Mucosa of rectum (tissue), 2 donors: ENCODE data around the gene MCTP1.

Experiments
- H3K27ac ChIP-seq, 2 donors: one replicate each; pipeline ENCODE4 v1.7.0; 2013; ENCODE audit warnings: inconsistent platforms in 2 of 2, low read depth in 2 of 2, low read length in 2 of 2
- H3K27me3 ChIP-seq, 2 donors: one replicate each; pipeline ENCODE4 v1.7.0; 2013; ENCODE audit warnings: low read length in 2 of 2; ENCODE audit not compliant: control insufficient read depth in 2 of 2, insufficient read depth in 2 of 2
- H3K36me3 ChIP-seq, 2 donors: one replicate each; pipeline ENCODE4 v1.7.0; 2013; ENCODE audit warnings: low read length in 2 of 2; ENCODE audit not compliant: control insufficient read depth in 2 of 2, insufficient read depth in 2 of 2
- H3K4me1 ChIP-seq, 2 donors: one replicate each; pipeline ENCODE4 v1.7.0; 2013; ENCODE audit warnings: low read length in 2 of 2, mild to moderate bottlenecking in 1 of 2; ENCODE audit not compliant: control insufficient read depth in 2 of 2, insufficient read depth in 2 of 2
- H3K4me3 ChIP-seq, 2 donors: one replicate each; pipeline ENCODE4 v1.7.0; 2013; ENCODE audit warnings: low read length in 2 of 2
- H3K9ac ChIP-seq, 2 donors: one replicate each; pipeline ENCODE4 v1.7.0; 2013; ENCODE audit warnings: low read length in 2 of 2, low read depth in 1 of 2, mild to moderate bottlenecking in 1 of 2
- H3K9me3 ChIP-seq, 2 donors: one replicate each; pipeline ENCODE4 v1.7.0; 2013; ENCODE audit warnings: low read length in 2 of 2; ENCODE audit not compliant: control insufficient read depth in 2 of 2
- donor health status: healthy.
- donor health status: Normal muscosa, but diverticular disease.

MCTP1 gene

GRCh38 chr5:95027775-95028174 is 257.1 kb downstream of the MCTP1 start:
- no peaks in the 10 kb centered on the region for H3K36me3 ChIP-seq
- H3K27ac ChIP-seq: no peak overlapping the region
- H3K4me3 ChIP-seq: no peak overlapping the region
- H3K9ac ChIP-seq: no peak overlapping the region
- H3K4me1 ChIP-seq: no peaks in the 10 kb centered on the region
- H3K27me3 ChIP-seq: peaks cover 0 to 3% of the 10 kb centered on the region in 2 donors
- no peaks in the 10 kb centered on the region for H3K9me3 ChIP-seq

GRCh38 chr5:95027151-95027721 is 257.7 kb downstream of the MCTP1 start:
- Histone ChIP-seq H3K27ac (no peak overlapping the region), H3K27me3 (peaks cover 0 to 3% of the 10 kb centered on the region in 2 donors), H3K9me3 (no peaks in the 10 kb centered on the region)

GRCh38 chr5:95026718-95027117 is 258.2 kb downstream of the MCTP1 start:
- no peak overlapping the region for H3K27ac ChIP-seq
- no peaks in the 10 kb centered on the region for H3K27me3 ChIP-seq
- H3K4me1 ChIP-seq: no peaks in the 10 kb centered on the region
- H3K36me3 ChIP-seq: no peaks in the 10 kb centered on the region
- H3K9me3 ChIP-seq: no peaks in the 10 kb centered on the region
- H3K4me3 ChIP-seq: no peak overlapping the region
- H3K9ac ChIP-seq: no peak overlapping the region

More at GRCh38 chr5:95027151-95027721, 257.7 kb downstream of the MCTP1 start:
- Histone ChIP-seq H3K4me1 (no peaks in the 10 kb centered on the region), H3K4me3 (no peak overlapping the region), H3K9ac (no peak overlapping the region), H3K36me3 (no peaks in the 10 kb centered on the region)

- no peak overlapping the region for H3K4me3 ChIP-seq
- no peak overlapping the region for H3K27ac ChIP-seq
- no peaks in the 10 kb centered on the region for H3K36me3 ChIP-seq
- no peaks in the 10 kb centered on the region for H3K27me3 ChIP-seq
- H3K9me3 ChIP-seq: no peaks in the 10 kb centered on the region
- H3K4me1 ChIP-seq: no peaks in the 10 kb centered on the region
- H3K9ac ChIP-seq: no peak overlapping the region
These were observed 261.8 kb downstream of the MCTP1 start for GRCh38 chr5:95022967-95023695.

GRCh38 chr5:95020345-95020744 is 264.5 kb downstream of the MCTP1 start:
- H3K9me3 ChIP-seq: no peaks in the 10 kb centered on the region
- no peak overlapping the region for H3K4me3 ChIP-seq
- H3K4me1 ChIP-seq: no peaks in the 10 kb centered on the region
- H3K27ac ChIP-seq: no peak overlapping the region
- no peaks in the 10 kb centered on the region for H3K36me3 ChIP-seq
- H3K27me3 ChIP-seq: no peaks in the 10 kb centered on the region
- H3K9ac ChIP-seq: no peak overlapping the region

- Histone ChIP-seq H3K4me3 (no peak overlapping the region), H3K9ac (no peak overlapping the region), H3K36me3 (no peaks in the 10 kb centered on the region), H3K27me3 (no peaks in the 10 kb centered on the region), H3K4me1 (no peaks in the 10 kb centered on the region), H3K27ac (no peak overlapping the region), H3K9me3 (no peaks in the 10 kb centered on the region)
These were observed 265.9 kb downstream of the MCTP1 start for GRCh38 chr5:95018946-95019345.

- Histone ChIP-seq H3K4me3 (no peak overlapping the region), H3K9me3 (no peaks in the 10 kb centered on the region), H3K9ac (no peak overlapping the region), H3K36me3 (no peaks in the 10 kb centered on the region), H3K4me1 (no peaks in the 10 kb centered on the region), H3K27ac (no peak overlapping the region), H3K27me3 (no peaks in the 10 kb centered on the region)
These were observed 266.4 kb downstream of the MCTP1 start for GRCh38 chr5:95018511-95018910.

- Histone ChIP-seq H3K36me3 (no peaks in the 10 kb centered on the region), H3K4me1 (no peaks in the 10 kb centered on the region), H3K27me3 (no peaks in the 10 kb centered on the region), H3K9me3 (no peaks in the 10 kb centered on the region), H3K4me3 (no peak overlapping the region), H3K27ac (no peak overlapping the region), H3K9ac (no peak overlapping the region)
These were observed 275.1 kb downstream of the MCTP1 start for GRCh38 chr5:95009812-95010211.

- Histone ChIP-seq H3K9me3 (no peaks in the 10 kb centered on the region), H3K27me3 (no peaks in the 10 kb centered on the region), H3K27ac (no peak overlapping the region), H3K4me3 (no peak overlapping the region), H3K36me3 (no peaks in the 10 kb centered on the region), H3K9ac (no peak overlapping the region), H3K4me1 (no peaks in the 10 kb centered on the region)
These were observed 276.8 kb downstream of the MCTP1 start for GRCh38 chr5:95007921-95008597.

GRCh38 chr5:95005811-95006210 is 279.1 kb downstream of the MCTP1 start:
- Histone ChIP-seq H3K4me3 (no peak overlapping the region), H3K36me3 (no peaks in the 10 kb centered on the region), H3K9ac (no peak overlapping the region), H3K4me1 (no peaks in the 10 kb centered on the region), H3K27me3 (no peaks in the 10 kb centered on the region), H3K27ac (no peak overlapping the region), H3K9me3 (no peaks in the 10 kb centered on the region)
